HCT116 (cell line): Measurements from ENCODE around the gene DAP. TPM values are rescaled to one million over a fixed set of nuclear protein-coding genes. Genes with fewer than 3 reads are reported as not detected.

Source experiments
- ATAC-seq: fragments of 200-7000 bp; cut with Tn5 transposase; 2 replicates; pipeline ENCODE4 v1.9.1; 2020; ENCODE audit warnings: mild to moderate bottlenecking, moderate library complexity
- BruUV-seq: library from RNA; stranded (reverse); fragments of 400-500 nt; replicated peaks from 2 replicates; lab custom pipeline; 2021; lab: Mats Ljungman, UMichigan
- CTCF ChIA-PET: fragments of 300-600 bp; sonication (Branson Sonifier 250); formaldehyde crosslinking; loops from one replicate; lab custom pipeline; 2021; ENCODE audit warnings: antibody characterized with exemption; lab: Charles Lee
- POLR2A ChIA-PET: fragments of 300-600, 350-600 bp; sonication (Branson Sonifier 250); formaldehyde crosslinking; loops from one replicate; lab custom pipeline; 2021; ENCODE audit warnings: antibody characterized with exemption; lab: Charles Lee
- RAD21 ChIA-PET, 2 experiments: fragments of 300-600 bp; sonication (Branson Sonifier 250); formaldehyde crosslinking; loops; one replicate each; lab custom pipeline; 2023; ENCODE audit warnings: low total read pairs in 2 of 2; ENCODE audit not compliant: uncharacterized antibody in 2 of 2, unreplicated experiment in 2 of 2, low non-redundant PET in 1 of 2; lab: Charles Lee
- DNase-seq: peaks from one replicate; pipeline ENCODE4 v3.0.0-alpha.2; 2010; ENCODE audit warnings: low read depth, low spot score
- H2AFZ ChIP-seq: fragments of 200-600 bp; shearing (Covaris generic), sonication (generic); 2 replicates; pipeline ENCODE4 v1.6.1; 2017; ENCODE audit warnings: low read depth, mixed run types, mixed read lengths, antibody characterized with exemption, low read length; ENCODE audit not compliant: poor library complexity, severe bottlenecking
- H3K27ac ChIP-seq: 2 replicates; pipeline ENCODE4 v1.5.1; 2012; ENCODE audit warnings: low read depth, low read length
- H3K27me3 ChIP-seq: fragments of 200-600 bp; sonication (generic); 2 replicates; pipeline ENCODE4 v1.6.1; 2016; ENCODE audit warnings: mixed run types, low read length, mixed read lengths; ENCODE audit not compliant: insufficient read depth
- H3K36me3 ChIP-seq, 2 experiments: fragments of 200-500 bp in 1 of 2; fragments of 200-600 bp in 1 of 2; sonication (Bioruptor generic) in 1 of 2; sonication (generic) in 1 of 2; 2 replicates each; pipeline versions ENCODE4 v1.5.1 to v1.6.1; 2014 to 2016; ENCODE audit warnings: low read length in 2 of 2, inconsistent platforms in 1 of 2, mixed read lengths in 1 of 2, mixed run types in 1 of 2; ENCODE audit not compliant: insufficient read depth in 2 of 2, control insufficient read depth in 1 of 2
- H3K4me1 ChIP-seq, 2 experiments: fragments of 200-600 bp in 1 of 2; sonication (generic) in 1 of 2; 2 replicates each; pipeline versions ENCODE4 v1.5.1 to v1.6.1; 2012 to 2017; ENCODE audit warnings: low read length in 2 of 2, inconsistent platforms in 1 of 2, mild to moderate bottlenecking in 1 of 2, mixed read lengths in 1 of 2, mixed run types in 1 of 2, moderate library complexity in 1 of 2; ENCODE audit not compliant: insufficient read depth in 2 of 2, control insufficient read depth in 1 of 2
- H3K4me2 ChIP-seq: fragments of 200-600 bp; sonication (generic); 2 replicates; pipeline ENCODE4 v1.6.1; 2017; ENCODE audit warnings: mixed run types, low read length, mixed read lengths
- H3K4me3 ChIP-seq, 2 experiments: fragments of 200-600 bp in 1 of 2; sonication (generic) in 1 of 2; replicated peaks in 1 of 2; 2 replicates each; pipeline ENCODE4 v1.5.1; 2011 to 2016; ENCODE audit warnings: low read length in 2 of 2, control low read depth in 1 of 2, low read depth in 1 of 2, mild to moderate bottlenecking in 1 of 2, mixed read lengths in 1 of 2, mixed run types in 1 of 2
- H3K79me2 ChIP-seq: fragments of 200-600 bp; sonication (generic); 2 replicates; pipeline ENCODE4 v1.6.1; 2017; ENCODE audit warnings: mild to moderate bottlenecking, mixed run types, low read length, moderate library complexity, mixed read lengths; ENCODE audit not compliant: insufficient read depth
- H3K9ac ChIP-seq: fragments of 200-600 bp; sonication (generic); 2 replicates; pipeline ENCODE4 v1.6.1; 2016; ENCODE audit warnings: low read length, mixed read lengths
- H3K9me2 ChIP-seq: fragments of 200-600 bp; sonication (generic), shearing (Covaris generic); 2 replicates; pipeline ENCODE4 v1.6.1; 2017; ENCODE audit warnings: mixed run types, mild to moderate bottlenecking, moderate library complexity; ENCODE audit not compliant: insufficient read depth
- H3K9me3 ChIP-seq, 2 experiments: fragments of 200-500 bp in 1 of 2; fragments of 200-600 bp in 1 of 2; sonication (Bioruptor generic) in 1 of 2; sonication (generic) in 1 of 2; 2 replicates each; pipeline ENCODE4 v1.6.1; 2014 to 2017; ENCODE audit warnings: low read length in 2 of 2, mixed read lengths in 2 of 2, inconsistent platforms in 1 of 2, low read depth in 1 of 2, mild to moderate bottlenecking in 1 of 2, mixed run types in 1 of 2, moderate library complexity in 1 of 2; ENCODE audit not compliant: control insufficient read depth in 1 of 2, insufficient read depth in 1 of 2
- H4K20me1 ChIP-seq: fragments of 200-600 bp; sonication (generic), shearing (Covaris generic); 2 replicates; pipeline ENCODE4 v1.6.1; 2017; ENCODE audit warnings: mixed run types, mild to moderate bottlenecking, moderate library complexity; ENCODE audit not compliant: insufficient read depth
- CEBPB ChIP-seq: IDR thresholded peaks from 2 replicates; pipeline ENCODE4 v1.6.1; 2012; ENCODE audit warnings: low read depth
- CTCF ChIP-seq, 3 experiments: fragments of 200-600 bp in 1 of 3; sonication (generic) in 1 of 3; IDR thresholded peaks in 2 of 3; conservative IDR thresholded peaks in 1 of 3; 2 replicates each; pipeline ENCODE4 v1.5.1; 2012 to 2017; ENCODE audit warnings: low read depth in 2 of 3, low read length in 2 of 3, antibody characterized with exemption in 1 of 3, borderline replicate concordance in 1 of 3, control low read depth in 1 of 3, mild to moderate bottlenecking in 1 of 3, mixed read lengths in 1 of 3, mixed run types in 1 of 3, moderate library complexity in 1 of 3; ENCODE audit not compliant: insufficient read depth in 1 of 3
- EZH2 ChIP-seq: fragments of 200-600 bp; sonication (generic); IDR thresholded peaks from 2 replicates; pipeline ENCODE4 v1.6.1; 2017; ENCODE audit warnings: antibody characterized with exemption, mixed run types
- FOSL1 ChIP-seq: IDR thresholded peaks from 2 replicates; pipeline ENCODE4 v1.6.1; 2012; ENCODE audit warnings: low read depth
- JUND ChIP-seq: IDR thresholded peaks from 2 replicates; pipeline ENCODE4 v1.6.1; 2012
- MAX ChIP-seq: IDR thresholded peaks from 2 replicates; pipeline ENCODE4 v1.6.1; 2012
- POLR2A ChIP-seq: IDR thresholded peaks from 2 replicates; pipeline ENCODE4 v1.7.0; 2011; ENCODE audit warnings: borderline replicate concordance; ENCODE audit not compliant: insufficient read depth, insufficient read length; ENCODE audit errors: extremely low read depth
- POLR2AphosphoS5 ChIP-seq: IDR thresholded peaks from 2 replicates; pipeline ENCODE4 v1.6.1; 2011; ENCODE audit warnings: mild to moderate bottlenecking, low read depth, low read length, moderate library complexity
- SIN3A ChIP-seq: IDR thresholded peaks from 2 replicates; pipeline ENCODE4 v1.6.1; 2012; ENCODE audit warnings: low read depth
- SRF ChIP-seq: IDR thresholded peaks from 2 replicates; pipeline ENCODE4 v1.6.1; 2012; ENCODE audit warnings: low read depth
- TCF7L2 ChIP-seq: IDR thresholded peaks from 2 replicates; pipeline ENCODE4 v1.7.0; 2011; ENCODE audit warnings: borderline replicate concordance, inconsistent platforms; ENCODE audit not compliant: insufficient read depth, insufficient read length; ENCODE audit errors: extremely low read depth
- YY1 ChIP-seq: IDR thresholded peaks from 2 replicates; pipeline ENCODE4 v1.6.1; 2011; ENCODE audit warnings: low read length, low read depth, moderate library complexity, mild to moderate bottlenecking; ENCODE audit not compliant: insufficient replicate concordance; ENCODE audit errors: extremely low read depth
- ZBTB33 ChIP-seq: IDR thresholded peaks from 2 replicates; pipeline ENCODE4 v1.6.1; 2011; ENCODE audit warnings: mild to moderate bottlenecking, low read length, moderate library complexity; ENCODE audit not compliant: insufficient replicate concordance; ENCODE audit errors: extremely low read depth
- ZFX ChIP-seq: fragments of 450-650 bp; IDR thresholded peaks from 2 replicates; pipeline ENCODE4 v1.6.1; 2017
- ZNF274 ChIP-seq: fragments of 200-500 bp; sonication (Bioruptor generic); IDR thresholded peaks from 2 replicates; pipeline ENCODE4 v1.6.1; 2014; ENCODE audit warnings: mild to moderate bottlenecking, low read depth, low read length, inconsistent platforms
- intact Hi-C: fragments of 100-400 bp; cut with micrococcal nuclease; formaldehyde crosslinking; loops from 2 replicates; pipeline ENCODE4 v1.10.0; 2022
- total RNA-seq: library from RNA; stranded (reverse); gene quantifications from one replicate; pipeline ENCODE4 v1.2.1, GENCODE V29; 2021; ENCODE audit not compliant: unreplicated experiment

Gene DAP
- total RNA-seq, 1 experiment from 2014 or later = 59.1 TPM

GRCh38 chr5:10688651-10689171 lies 72.3 kb downstream of the DAP start:
- no peaks in the 10 kb centered on the region for H3K36me3 ChIP-seq
- ATAC-seq (no peak), DNase-seq (no peak)
- H3K9me2 ChIP-seq = no peaks in the 10 kb centered on the region
- TF ChIP-seq FOSL1 (no peak), ZNF274 (no peak), CEBPB (no peak), MAX (no peak), YY1 (no peak), SIN3A (no peak), ZBTB33 (no peak), POLR2AphosphoS5 (no peak), EZH2 (no peak), TCF7L2 (no peak), ZFX (no peak), POLR2A (no peak), SRF (no peak), JUND (no peak), CTCF (IDR thresholded peaks at IDR 0.05 in 2 of 3, conservative IDR thresholded peaks at IDR 0.05 in 1 of 3; ENCODE audit: borderline replicate concordance in 1 of 3, insufficient read depth in 1 of 3, low read depth in 2 of 3, low read length in 2 of 3) (no peak)
- no peaks in the 10 kb centered on the region for H3K27me3 ChIP-seq
- no peak overlapping the region for H2AFZ ChIP-seq
- H4K20me1 ChIP-seq = no peaks in the 10 kb centered on the region
- no peak overlapping the region for H3K4me3 ChIP-seq
- peaks cover 2% of the 10 kb centered on the region; the same call in 1 of the 2 replicates for H3K79me2 ChIP-seq
- peaks cover 0 to 19% of the 10 kb centered on the region in 2 experiments; a peak in 2 of 4 replicates for H3K4me1 ChIP-seq
- intact Hi-C loops = no loop called here
- no peaks in the 10 kb centered on the region for H3K9me3 ChIP-seq
- H3K4me2 ChIP-seq = no peak overlapping the region
- H3K27ac ChIP-seq = no peak overlapping the region
- ChIA-PET RAD21 (no interaction called here), POLR2A (no interaction called here), CTCF (interaction anchor here (1.3 to 1.9 kb wide), 5 partner anchors 10 to 236 kb away, joined by 4 to 8 read pairs (median 5); no protein-coding TSS in a partner anchor)
- H3K9ac ChIP-seq = no peak overlapping the region
- BruUV-seq = no TSS peak
